Ovary (tissue), 9 donors: Measurements from ENCODE around the gene MYOZ2. TPM values are rescaled to one million over a fixed set of nuclear protein-coding genes. Genes with fewer than 3 reads are reported as not detected.

Experiments
- DNase-seq, 5 donors: peaks; one replicate each; pipeline ENCODE4 v3.0.0-alpha.2; 2019 to 2020
- H3K27ac ChIP-seq, 2 donors: fragments of 200-600 bp; one replicate each; pipeline versions ENCODE4 v1.5.1 to v1.8.0; 2019 to 2022
- H3K27me3 ChIP-seq: fragments of 200-600 bp; one replicate; pipeline ENCODE4 v1.8.0; 2022
- H3K36me3 ChIP-seq: fragments of 200-600 bp; sonication (generic); one replicate; pipeline ENCODE4 v1.5.1; 2019
- H3K4me1 ChIP-seq: one replicate; pipeline ENCODE4 v1.8.1; 2013; ENCODE audit warnings: mild to moderate bottlenecking, moderate library complexity; ENCODE audit not compliant: insufficient read depth
- H3K4me3 ChIP-seq: fragments of 200-600 bp; sonication (generic); one replicate; pipeline ENCODE4 v1.5.1; 2017
- H3K9me3 ChIP-seq, 2 donors: fragments of 200-600 bp in 1 of 2; sonication (generic) in 1 of 2; one replicate each; pipeline versions ENCODE4 v1.5.1 to v1.8.1; 2013 to 2019; ENCODE audit warnings: mild to moderate bottlenecking in 1 of 2, moderate library complexity in 1 of 2
- EP300 ChIP-seq: sonication (generic); formaldehyde crosslinking; IDR thresholded peaks from one replicate; pipeline ENCODE4 v1.6.1; 2017; ENCODE audit warnings: antibody characterized with exemption
- POLR2A ChIP-seq: fragments of 450-650 bp; IDR thresholded peaks from one replicate; pipeline ENCODE4 v1.6.1; 2017; ENCODE audit warnings: antibody characterized with exemption, mild to moderate bottlenecking, moderate library complexity
- WGBS, 3 donors: extraction: QIAGEN DNeasy Blood & Tissue Kit in 1 of 3; methylation state at CpG; one replicate each; pipeline versions ENCODE4 v1.1.5 to v1.1.7; 2013 to 2017; 5-methylcytosine and 5-hydroxymethylcytosine counted together
- intact Hi-C, 4 donors: fragments of 100-400 bp; cut with DNase I; formaldehyde crosslinking; loops; one replicate each; pipeline versions ENCODE4 v1.11.0 to v1.15.1; 2022 to 2023
- polyA plus RNA-seq, 2 donors: library from polyadenylated mRNA; stranded (reverse); fragments of 200-250 nt in 1 of 2; fragments of 350-450 nt in 1 of 2; fragmentation: Illumina TruSeq in 1 of 2; extraction: RNeasy Lipid Tissue Mini Kit (QIAGEN cat#74804) in 1 of 2; gene quantifications; one replicate each; pipeline ENCODE4 v1.2.3, GENCODE V29; 2013 to 2014
- total RNA-seq, 7 donors: library from RNA; depleted of rRNA in 2 of 7; stranded (reverse); fragments of >200 nt in 2 of 7; fragmentation: NEBNext Ultra II Directional in 3 of 7; extraction: Animal tissue kit (Norgen Biotek cat#: 25700) in 3 of 7; gene quantifications; one replicate each; pipeline versions ENCODE4 v1.1.0 to v1.2.4, GENCODE V29; 2016 to 2023
- TF ChIP-seq, protein P1 (sequence below), 3 donors: fragments of 450-650 bp in 2 of 3; fragments of 200-600 bp in 1 of 3; IDR thresholded peaks; one replicate each; pipeline versions ENCODE4 v1.5.1 to v1.8.0; 2016 to 2022; ENCODE audit warnings: antibody characterized with exemption in 3 of 3, mild to moderate bottlenecking in 1 of 3
- donor health status: DM: no; HTN: no; CAD: no; lungs with moderate emphysema.
- donor health status: DM: no; HTN: no; CAD: no.
- donor health status: Bipolar disorder and iron deficiency.
- donor health status: DM: yes; HTN: yes; CAD: no.
- donor health status: DM: no; HTN: no; CAD: no.
- donor health status: DM: yes; HTN: yes; CAD: no.

The MYOZ2 gene
- total and polyA plus RNA-seq, 9 donors: 0.34 to 1.1 (median 0.55) TPM

DNA sequence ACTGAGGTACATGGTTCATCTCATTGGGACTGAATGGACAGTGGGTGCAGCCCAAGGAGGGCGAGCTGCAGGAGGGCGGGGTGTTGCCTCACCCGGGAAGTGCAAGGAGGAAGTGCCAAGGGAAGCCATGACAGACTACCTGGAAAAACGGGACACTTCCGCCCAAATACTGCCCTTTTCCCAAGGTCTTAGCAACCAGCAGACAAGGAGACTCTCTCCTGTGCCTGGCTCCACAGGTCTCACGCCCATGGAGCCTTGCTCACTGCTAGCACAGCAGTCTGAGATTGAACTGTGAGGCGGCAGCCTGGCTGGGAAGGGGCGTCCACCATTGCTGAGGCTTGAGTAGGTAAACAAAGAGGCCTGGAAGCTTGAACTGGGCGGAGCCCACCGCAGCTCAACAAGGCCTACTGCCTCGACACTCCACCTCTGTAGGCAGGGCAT is 62.2 kb downstream of the MYOZ2 start:
- H3K27me3 ChIP-seq: no peaks in the 10 kb centered on the region
- intact Hi-C loops: no loop called here
- no peaks in the 10 kb centered on the region for H3K4me1 ChIP-seq
- TF ChIP-seq EP300 (no peak), POLR2A (no peak)
- TF ChIP-seq, protein P1, sequence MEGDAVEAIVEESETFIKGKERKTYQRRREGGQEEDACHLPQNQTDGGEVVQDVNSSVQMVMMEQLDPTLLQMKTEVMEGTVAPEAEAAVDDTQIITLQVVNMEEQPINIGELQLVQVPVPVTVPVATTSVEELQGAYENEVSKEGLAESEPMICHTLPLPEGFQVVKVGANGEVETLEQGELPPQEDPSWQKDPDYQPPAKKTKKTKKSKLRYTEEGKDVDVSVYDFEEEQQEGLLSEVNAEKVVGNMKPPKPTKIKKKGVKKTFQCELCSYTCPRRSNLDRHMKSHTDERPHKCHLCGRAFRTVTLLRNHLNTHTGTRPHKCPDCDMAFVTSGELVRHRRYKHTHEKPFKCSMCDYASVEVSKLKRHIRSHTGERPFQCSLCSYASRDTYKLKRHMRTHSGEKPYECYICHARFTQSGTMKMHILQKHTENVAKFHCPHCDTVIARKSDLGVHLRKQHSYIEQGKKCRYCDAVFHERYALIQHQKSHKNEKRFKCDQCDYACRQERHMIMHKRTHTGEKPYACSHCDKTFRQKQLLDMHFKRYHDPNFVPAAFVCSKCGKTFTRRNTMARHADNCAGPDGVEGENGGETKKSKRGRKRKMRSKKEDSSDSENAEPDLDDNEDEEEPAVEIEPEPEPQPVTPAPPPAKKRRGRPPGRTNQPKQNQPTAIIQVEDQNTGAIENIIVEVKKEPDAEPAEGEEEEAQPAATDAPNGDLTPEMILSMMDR (IDR thresholded peaks at IDR 0.05): no peak
- WGBS, 3 donors: 91 to 97% (median 94%) methylated on average over 11 of the region's 11 CpGs
- no peak for DNase-seq
- H3K4me3 ChIP-seq: no peak overlapping the region
- H3K9me3 ChIP-seq: no peaks in the 10 kb centered on the region
- no peaks in the 10 kb centered on the region for H3K36me3 ChIP-seq
- no peak overlapping the region for H3K27ac ChIP-seq

DNA sequence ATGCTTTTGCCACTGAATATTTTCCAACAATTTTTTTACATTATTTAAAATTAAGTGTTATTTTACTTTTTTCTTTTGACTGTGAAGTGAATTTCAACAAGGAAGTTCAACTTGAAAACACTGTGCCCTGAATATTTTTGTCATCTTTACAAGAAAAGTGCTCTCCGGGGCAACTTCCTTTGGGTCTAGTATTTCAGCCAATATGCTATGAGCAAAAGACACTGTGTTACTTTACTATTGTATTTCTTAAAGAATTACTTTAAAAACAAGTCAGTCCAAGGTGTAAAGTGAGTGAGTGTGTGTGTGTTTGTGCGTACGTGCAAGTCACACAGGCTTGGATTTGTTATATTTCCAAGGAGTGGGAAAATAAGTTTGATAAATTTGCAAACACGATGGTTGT is 69.3 kb downstream of the MYOZ2 start:
- WGBS, 3 donors: 28 to 54% (median 41%) methylated on average over 4 of the region's 4 CpGs
- intact Hi-C loops: no loop called here
- H3K36me3 ChIP-seq: no peaks in the 10 kb centered on the region
- no peaks in the 10 kb centered on the region for H3K27me3 ChIP-seq
- no peak for DNase-seq
- no peak for TF ChIP-seq EP300
- TF ChIP-seq POLR2A: no peak
- TF ChIP-seq, protein P1 (IDR thresholded peaks at IDR 0.05): no peak
- H3K4me3 ChIP-seq: no peak overlapping the region
- no peak overlapping the region for H3K27ac ChIP-seq
- peaks cover 3% of the 10 kb centered on the region for H3K4me1 ChIP-seq
- no peaks in the 10 kb centered on the region for H3K9me3 ChIP-seq

DNA sequence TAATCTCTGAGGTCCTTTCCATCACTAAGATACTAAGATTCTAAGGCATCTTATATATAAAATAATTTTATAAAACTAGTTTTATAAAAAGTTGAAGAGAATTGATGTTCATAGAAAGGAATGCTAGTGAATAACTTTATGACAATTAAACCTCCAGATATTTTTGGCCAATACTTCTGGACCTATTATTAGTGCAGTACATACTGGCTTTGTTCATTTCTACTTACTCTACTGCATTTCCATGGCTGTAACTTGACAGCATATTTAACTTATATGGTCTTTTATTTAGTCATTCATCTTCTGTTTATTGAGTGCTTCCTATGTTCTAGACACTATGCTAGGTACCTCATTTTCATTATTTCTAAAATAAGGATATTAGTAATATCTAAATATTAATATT is 70.1 kb downstream of the MYOZ2 start:
- H3K4me1 ChIP-seq: peaks cover 3% of the 10 kb centered on the region
- H3K4me3 ChIP-seq: no peak overlapping the region
- intact Hi-C loops: no loop called here
- TF ChIP-seq POLR2A: no peak
- no peak for TF ChIP-seq EP300
- TF ChIP-seq, protein P1 (IDR thresholded peaks at IDR 0.05): no peak
- no peaks in the 10 kb centered on the region for H3K36me3 ChIP-seq
- no peaks in the 10 kb centered on the region for H3K27me3 ChIP-seq
- no peak for DNase-seq
- no peak overlapping the region for H3K27ac ChIP-seq
- H3K9me3 ChIP-seq: no peaks in the 10 kb centered on the region

DNA sequence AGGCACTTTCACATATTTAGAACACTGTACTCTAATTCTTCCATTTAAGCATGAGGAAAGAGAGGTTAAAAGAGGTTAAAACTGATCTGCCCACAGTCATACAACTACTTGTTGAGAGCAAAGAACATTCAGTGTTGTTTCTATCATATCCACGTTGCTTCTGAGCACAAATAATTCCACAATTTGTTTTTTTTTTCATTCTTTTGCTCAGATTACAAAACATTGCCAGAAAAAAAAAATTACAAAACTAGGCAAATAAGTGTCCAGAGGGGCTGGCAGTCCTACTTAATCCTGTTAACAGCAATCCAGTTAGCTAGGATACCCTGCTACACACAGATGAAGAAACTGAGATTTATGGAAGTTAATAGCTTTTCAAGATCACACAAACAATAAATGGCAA is 70.5 kb downstream of the MYOZ2 start:
- Histone ChIP-seq H3K27ac (no peak overlapping the region), H3K4me1 (peaks cover 3% of the 10 kb centered on the region), H3K9me3 (no peaks in the 10 kb centered on the region), H3K4me3 (no peak overlapping the region), H3K36me3 (no peaks in the 10 kb centered on the region), H3K27me3 (no peaks in the 10 kb centered on the region)
- 8 to 11% (median 9%) methylated on average over 1 of the region's 1 CpG for WGBS, 3 donors
- intact Hi-C loops: no loop called here
- DNase-seq: no peak
- TF ChIP-seq POLR2A: no peak
- no peak for TF ChIP-seq EP300
- TF ChIP-seq, protein P1 (IDR thresholded peaks at IDR 0.05): no peak

DNA sequence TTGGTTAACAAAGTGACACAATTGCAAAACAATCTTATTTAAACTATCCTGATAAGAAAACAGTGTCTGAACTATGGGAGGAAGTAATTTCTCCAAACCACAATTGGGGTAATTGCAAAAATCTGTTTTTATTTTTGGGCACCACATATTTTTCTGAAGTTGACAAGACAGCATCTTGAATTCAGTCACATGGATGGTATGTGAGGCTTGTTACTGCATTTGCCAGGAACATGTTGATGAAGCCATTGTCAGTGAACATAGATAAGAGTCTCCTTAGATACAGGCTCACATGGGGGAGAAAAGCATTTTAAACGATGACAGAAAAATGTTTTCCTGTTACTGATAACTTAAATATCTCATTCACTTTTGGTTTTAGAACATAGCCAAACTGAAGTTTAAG is 71.4 kb downstream of the MYOZ2 start:
- H3K27ac ChIP-seq: no peak overlapping the region

More for the DNA sequence above, 71.4 kb downstream of the MYOZ2 start:
- Histone ChIP-seq H3K36me3 (no peaks in the 10 kb centered on the region), H3K9me3 (no peaks in the 10 kb centered on the region), H3K4me3 (no peak overlapping the region), H3K27me3 (no peaks in the 10 kb centered on the region), H3K4me1 (peaks cover 3% of the 10 kb centered on the region)
- no peak for DNase-seq
- intact Hi-C loops: no loop called here
- TF ChIP-seq, protein P1 (IDR thresholded peaks at IDR 0.05): no peak
- TF ChIP-seq EP300 (no peak), POLR2A (no peak)
- 0 to 2% (median 2%) methylated on average over 1 of the region's 1 CpG for whole genome bisulfite sequencing, 3 donors
